CD4-positive, CD25-positive, alpha-beta regulatory T cell (primary cell): Measurements from ENCODE around the gene SHC2. TPM values are rescaled to one million over a fixed set of nuclear protein-coding genes. Genes with fewer than 3 reads are reported as not detected.
"Not testable (repeated sequence)": the region's sequence is repeated elsewhere in the genome, so short reads cannot be mapped to it uniquely, and the experiment has no call there.

Experiments used
- ATAC-seq, 2 donors: fragments of 150-1000 bp; cut with Tn5 transposase; one replicate each; pipeline ENCODE4 v1.10.0; 2021; ENCODE audit warnings: low read depth in 2 of 2, moderate number of reproducible peaks in 2 of 2, moderate library complexity in 1 of 2
- DNase-seq, 3 donors: peaks; one replicate each; pipeline versions ENCODE4 v3.0.0 to v3.0.0-alpha.2; 2012 to 2022; ENCODE audit warnings: mixed read lengths in 1 of 3
- H3K27ac ChIP-seq: one replicate; pipeline ENCODE4 v1.7.0; 2013; ENCODE audit warnings: mild to moderate bottlenecking, low read length; ENCODE audit not compliant: insufficient read depth, poor library complexity, severe bottlenecking
- H3K27me3 ChIP-seq: one replicate; pipeline ENCODE4 v1.7.0; 2013; ENCODE audit warnings: low read length; ENCODE audit not compliant: control insufficient read depth, insufficient read depth
- H3K36me3 ChIP-seq: one replicate; pipeline ENCODE4 v1.7.0; 2013; ENCODE audit warnings: mild to moderate bottlenecking, low read length, moderate library complexity; ENCODE audit not compliant: control insufficient read depth, insufficient read depth
- H3K4me1 ChIP-seq: 2 replicates; pipeline ENCODE4 v1.7.0; 2013; ENCODE audit warnings: mild to moderate bottlenecking, low read length; ENCODE audit not compliant: insufficient read depth, control insufficient read depth, poor library complexity, severe bottlenecking
- H3K4me3 ChIP-seq: one replicate; pipeline ENCODE4 v1.7.0; 2013; ENCODE audit warnings: low read depth, mild to moderate bottlenecking, low read length, moderate library complexity
- H3K9me3 ChIP-seq, 2 experiments: 1 replicate in 1 of 2; 2 replicates in 1 of 2; pipeline ENCODE4 v1.7.0; 2013; ENCODE audit warnings: low read length in 2 of 2, mild to moderate bottlenecking in 1 of 2, moderate library complexity in 1 of 2; ENCODE audit not compliant: control insufficient read depth in 2 of 2
- H3K27ac Mint-ChIP-seq, 3 donors: one replicate each; pipeline ENCODE4 v1.8.0; 2020 to 2022; ENCODE audit warnings: mild to moderate bottlenecking in 3 of 3, mixed read lengths in 3 of 3, moderate library complexity in 2 of 3
- H3K27me3 Mint-ChIP-seq: one replicate; pipeline ENCODE4 v1.8.0; 2022; ENCODE audit warnings: mild to moderate bottlenecking, mixed read lengths
- H3K36me3 Mint-ChIP-seq: one replicate; pipeline ENCODE4 v1.8.0; 2020; ENCODE audit warnings: mixed read lengths
- H3K4me1 Mint-ChIP-seq, 4 donors: one replicate each; pipeline ENCODE4 v1.8.0; 2020 to 2022; ENCODE audit warnings: mixed read lengths in 4 of 4, mild to moderate bottlenecking in 1 of 4
- H3K4me3 Mint-ChIP-seq, 4 donors: one replicate each; pipeline ENCODE4 v1.8.0; 2020 to 2022; ENCODE audit warnings: mild to moderate bottlenecking in 4 of 4, mixed read lengths in 4 of 4, moderate library complexity in 3 of 4
- H3K9me3 Mint-ChIP-seq, 7 donors: one replicate each; pipeline ENCODE4 v1.8.0; 2020 to 2022; ENCODE audit warnings: mixed read lengths in 7 of 7, mild to moderate bottlenecking in 3 of 7, moderate library complexity in 2 of 7
- polyA plus RNA-seq, 4 donors: library from polyadenylated mRNA; unstranded; fragments of 300-500 nt; fragmentation: Illumina TruSeq; gene quantifications; one replicate each; pipeline ENCODE4 v1.2.3, GENCODE V29; 2021
- total RNA-seq: library from RNA; stranded (reverse); gene quantifications from one replicate; pipeline ENCODE4 v1.2.3, GENCODE V29; 2022

The SHC2 gene
- total and polyA plus RNA-seq, 5 donors from 2014 or later, result not detected

DNA sequence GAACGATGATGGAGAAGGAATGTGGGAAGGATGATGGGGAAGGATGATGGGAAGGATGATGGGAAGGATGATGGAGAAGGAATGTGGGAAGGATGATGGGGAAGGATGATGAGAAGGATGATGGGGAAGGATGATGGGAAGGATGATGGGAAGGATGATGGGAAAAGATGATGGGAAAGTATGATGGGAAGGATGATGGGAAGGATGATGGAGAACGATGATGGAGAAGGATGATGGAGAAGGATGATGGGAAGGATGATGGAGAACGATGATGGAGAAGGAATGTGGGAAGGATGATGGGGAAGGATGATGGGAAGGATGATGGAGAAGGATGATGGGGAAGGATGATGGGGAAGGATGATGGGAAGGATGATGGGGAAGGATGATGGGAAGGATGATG lies 20.3 kb upstream of the SHC2 start:
- not testable (repeated sequence) for H3K27ac ChIP-seq, H3K4me1 ChIP-seq, H3K4me3 Mint-ChIP-seq, H3K36me3 Mint-ChIP-seq, H3K27me3 ChIP-seq, H3K9me3 ChIP-seq, H3K36me3 ChIP-seq, ATAC-seq, H3K4me3 ChIP-seq, H3K4me1 Mint-ChIP-seq
- DNase-seq, result peak in 1 of 3 donors; percentile 23
- Mint-ChIP-seq H3K9me3 (peaks cover 0 to 15% (median 5%) of the 10 kb centered on the region in 7 donors), H3K27ac (peak overlapping the region in 1 of 3 donors; percentile 95), H3K27me3 (peaks cover 12% of the 10 kb centered on the region)

DNA sequence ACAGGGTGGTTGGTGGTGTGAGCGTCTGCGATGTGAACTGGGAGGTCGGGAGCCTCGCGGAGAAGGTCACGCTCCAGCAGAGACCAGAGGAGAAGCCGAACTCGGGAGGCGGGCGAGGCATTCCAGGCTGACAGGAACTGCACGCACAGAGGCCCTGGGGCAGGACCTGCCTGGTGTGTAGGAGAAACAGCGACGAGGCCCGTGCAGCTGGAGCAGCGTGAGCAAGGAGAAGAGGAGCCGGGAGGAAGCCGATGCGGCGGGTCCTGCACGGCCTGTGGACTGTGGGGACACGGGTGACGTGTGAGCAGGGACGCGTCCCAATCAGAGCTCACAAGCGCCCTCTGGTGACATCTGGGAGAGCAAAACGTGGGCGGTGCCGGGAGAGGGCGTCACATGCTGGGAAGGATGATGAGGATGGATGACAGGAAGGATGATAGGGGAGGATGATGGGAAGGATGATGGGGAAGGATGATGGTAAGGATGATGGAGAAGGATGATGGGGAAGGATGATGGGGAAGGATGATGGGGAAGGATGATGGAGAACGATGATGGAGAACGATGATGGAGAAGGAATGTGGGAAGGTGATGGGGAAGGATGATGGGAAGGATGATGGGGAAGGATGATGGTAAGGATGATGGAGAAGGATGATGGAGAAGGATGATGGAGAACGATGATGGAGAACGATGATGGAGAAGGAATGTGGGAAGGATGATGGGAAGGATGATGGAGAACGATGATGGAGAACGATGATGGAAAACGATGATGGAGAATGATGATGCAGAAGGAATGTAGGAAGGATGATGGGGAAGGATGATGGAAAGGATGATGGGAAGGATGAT lies 19.4 kb upstream of the SHC2 start:
- Histone ChIP-seq H3K27me3 (no peaks in the 10 kb centered on the region), H3K36me3 (no peaks in the 10 kb centered on the region), H3K9me3 (peaks cover 0 to 2% of the 10 kb centered on the region in 2 experiments), H3K27ac (no peak overlapping the region), H3K4me3 (no peak overlapping the region), H3K4me1 (no peaks in the 10 kb centered on the region)
- no peaks in the 10 kb centered on the region for H3K36me3 Mint-ChIP-seq
- peak overlapping the region; percentile 17 to 95 (median 87) for H3K27ac Mint-ChIP-seq
- peaks cover 0 to 9% (median 4%) of the 10 kb centered on the region in 4 donors for H3K4me1 Mint-ChIP-seq
- ATAC-seq (no peak), DNase-seq (peak; percentile 15 to 34 (median 21))
- H3K4me3 Mint-ChIP-seq, result peak overlapping the region in 2 of 4 donors; percentile 66 to 77
- H3K9me3 Mint-ChIP-seq, result peaks cover 0 to 15% (median 5%) of the 10 kb centered on the region in 7 donors
- H3K27me3 Mint-ChIP-seq, result peaks cover 9% of the 10 kb centered on the region

DNA sequence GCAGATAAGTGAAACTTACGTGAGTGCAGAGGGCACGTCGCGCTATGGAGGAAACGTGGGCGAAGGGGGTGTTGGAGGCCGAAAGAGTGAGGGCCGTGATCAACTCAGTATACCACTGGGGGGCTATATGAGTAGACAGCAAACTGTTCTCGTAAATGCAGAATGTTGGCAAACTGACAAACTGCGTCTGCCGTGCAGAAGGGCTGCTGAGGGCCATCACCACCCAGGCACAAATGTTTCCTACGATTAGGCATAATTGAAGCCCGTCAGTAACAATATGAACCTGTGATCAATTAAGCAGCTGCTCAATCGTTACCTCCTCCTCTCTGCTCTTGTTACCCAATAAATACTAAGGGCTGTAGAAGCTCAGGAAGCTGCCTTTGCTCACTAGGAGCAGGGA lies 18.1 kb upstream of the SHC2 start:
- Mint-ChIP-seq H3K9me3 (peaks cover 0 to 15% (median 2%) of the 10 kb centered on the region in 7 donors), H3K36me3 (no peaks in the 10 kb centered on the region), H3K27ac (no peak overlapping the region), H3K4me3 (no peak overlapping the region), H3K27me3 (peaks cover 5% of the 10 kb centered on the region), H3K4me1 (peaks cover 0 to 9% (median 4%) of the 10 kb centered on the region in 4 donors)
- Histone ChIP-seq H3K9me3 (peaks cover 0 to 2% of the 10 kb centered on the region in 2 experiments), H3K27me3 (no peaks in the 10 kb centered on the region), H3K27ac (no peak overlapping the region), H3K4me3 (no peak overlapping the region), H3K4me1 (no peaks in the 10 kb centered on the region), H3K36me3 (no peaks in the 10 kb centered on the region)
- ATAC-seq (no peak), DNase-seq (no peak)

DNA sequence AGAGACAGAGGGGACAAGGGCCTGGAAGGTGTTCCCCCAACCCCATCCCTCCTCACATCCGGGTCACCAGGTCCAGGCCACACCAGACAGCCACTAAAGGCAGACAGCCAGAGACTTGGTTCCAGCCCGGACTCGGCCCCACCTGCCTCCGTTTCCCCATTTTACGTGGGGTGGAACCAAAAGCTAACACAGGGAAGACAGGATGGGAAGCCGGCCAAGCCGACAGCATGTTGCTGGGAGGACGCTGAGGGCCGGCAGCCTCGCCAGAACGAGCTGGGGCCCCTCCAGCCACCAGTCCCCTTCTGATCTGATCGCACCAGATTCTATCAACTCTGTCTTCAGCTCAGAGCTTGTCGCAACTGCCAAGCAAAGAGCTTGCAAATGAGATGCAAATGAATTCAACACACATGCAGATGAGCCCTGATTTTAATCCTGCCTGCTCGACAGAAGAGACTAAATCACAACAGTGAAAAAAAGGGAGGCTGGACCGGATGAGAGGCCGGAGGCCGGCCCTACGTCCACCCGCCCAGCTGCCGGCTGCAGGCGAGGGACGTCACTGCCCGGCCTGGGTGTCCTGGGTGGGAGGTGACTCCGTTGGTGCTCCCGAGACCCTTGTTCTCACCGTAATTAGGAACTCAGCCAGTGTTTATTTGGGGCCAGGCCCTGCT lies 17.5 kb upstream of the SHC2 start:
- peaks cover 0 to 2% of the 10 kb centered on the region in 2 experiments for H3K9me3 ChIP-seq
- Mint-ChIP-seq H3K27ac (peak overlapping the region in 1 of 3 donors; percentile 38), H3K9me3 (peaks cover 0 to 14% (median 2%) of the 10 kb centered on the region in 7 donors), H3K4me3 (no peak overlapping the region), H3K27me3 (peaks cover 5% of the 10 kb centered on the region), H3K36me3 (no peaks in the 10 kb centered on the region), H3K4me1 (peaks cover 0 to 9% (median 4%) of the 10 kb centered on the region in 4 donors)
- no peaks in the 10 kb centered on the region for H3K27me3 ChIP-seq
- no peak for DNase-seq
- no peaks in the 10 kb centered on the region for H3K36me3 ChIP-seq
- no peak overlapping the region for H3K27ac ChIP-seq
- ATAC-seq, result no peak
- no peak overlapping the region for H3K4me3 ChIP-seq
- H3K4me1 ChIP-seq, result no peaks in the 10 kb centered on the region

DNA sequence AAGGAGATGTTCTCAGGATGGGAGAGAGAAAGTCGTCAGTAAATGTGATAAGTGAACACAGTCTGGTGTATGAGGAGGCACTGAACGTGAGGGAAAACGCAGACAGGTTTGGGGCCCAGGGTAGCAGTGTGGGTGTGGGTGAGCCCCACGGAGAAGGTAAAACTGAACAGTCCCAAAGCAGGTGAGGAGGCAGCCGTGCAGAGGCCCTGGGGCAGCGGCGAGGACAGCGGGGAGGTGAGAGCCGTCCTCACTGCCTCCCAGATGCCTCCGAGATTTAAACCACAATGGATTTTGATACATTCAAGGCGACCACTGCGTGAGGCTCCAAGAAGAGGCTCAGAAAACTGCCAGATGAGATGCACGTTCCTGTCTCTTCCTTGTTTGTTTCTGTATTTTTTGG lies 14.5 kb upstream of the SHC2 start:
- peaks cover 5% of the 10 kb centered on the region for H3K27me3 Mint-ChIP-seq
- Histone ChIP-seq H3K9me3 (no peaks in the 10 kb centered on the region), H3K27me3 (no peaks in the 10 kb centered on the region), H3K27ac (no peak overlapping the region), H3K36me3 (no peaks in the 10 kb centered on the region), H3K4me1 (no peaks in the 10 kb centered on the region), H3K4me3 (no peak overlapping the region)
- DNase-seq, result no peak
- H3K4me3 Mint-ChIP-seq, result no peak overlapping the region
- no peak overlapping the region for H3K27ac Mint-ChIP-seq
- H3K9me3 Mint-ChIP-seq, result peaks cover 0 to 4% (median under 1%) of the 10 kb centered on the region in 7 donors
- no peaks in the 10 kb centered on the region for H3K36me3 Mint-ChIP-seq
- peaks cover 0 to 6% (median 3%) of the 10 kb centered on the region in 4 donors for H3K4me1 Mint-ChIP-seq
- no peak for ATAC-seq

DNA sequence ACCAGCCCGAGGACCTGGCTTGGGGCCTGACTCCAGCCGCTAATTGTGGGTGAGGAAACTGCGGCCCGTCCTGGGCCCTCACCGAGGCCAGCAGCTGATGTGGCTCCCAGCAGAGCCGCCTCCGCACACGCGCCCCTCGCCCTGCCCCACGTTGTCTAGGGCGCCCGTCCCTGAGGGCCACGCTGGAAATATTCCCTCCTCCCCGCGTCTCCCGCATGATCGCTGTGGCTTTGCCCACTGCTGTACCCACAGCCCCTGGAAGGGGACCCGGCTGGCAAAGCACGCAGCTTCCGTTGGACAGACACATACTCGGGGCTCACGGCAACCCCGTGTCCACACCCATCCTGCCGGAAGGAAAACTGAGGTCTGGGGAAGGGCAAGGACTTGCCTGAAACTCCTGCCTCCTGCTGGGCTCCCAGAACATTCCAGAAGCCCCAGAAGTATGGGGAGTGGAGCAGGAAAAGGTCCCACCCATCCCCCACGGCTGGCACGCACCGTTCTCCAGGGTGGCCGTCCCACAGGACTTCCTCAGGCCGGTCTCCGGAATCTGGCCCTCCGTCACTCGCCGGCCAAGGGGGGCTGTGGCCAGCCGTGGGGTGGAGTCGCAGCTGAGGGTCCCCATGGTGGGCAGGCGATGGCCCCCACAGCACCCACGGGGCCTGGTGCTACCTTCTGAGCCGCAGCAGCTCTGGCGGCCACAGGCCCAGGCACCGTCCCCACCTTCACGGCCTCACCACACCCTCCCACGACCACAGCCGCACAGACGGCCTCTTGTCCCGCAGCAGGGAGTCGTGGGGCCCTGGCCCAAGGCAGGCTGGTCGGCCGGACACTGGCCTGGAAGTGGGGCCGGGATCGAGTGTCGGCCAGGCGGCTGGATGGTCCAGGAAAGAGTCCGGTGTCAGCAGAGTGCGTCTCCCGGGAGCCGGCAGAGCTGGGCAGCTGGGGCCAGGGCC lies 13.6 kb upstream of the SHC2 start:
- ATAC-seq (no peak), DNase-seq (no peak)
- Mint-ChIP-seq H3K4me3 (no peak overlapping the region), H3K27ac (no peak overlapping the region), H3K4me1 (no peaks in the 10 kb centered on the region), H3K36me3 (no peaks in the 10 kb centered on the region), H3K9me3 (peaks cover 0 to 1% (median 0%) of the 10 kb centered on the region in 7 donors), H3K27me3 (no peaks in the 10 kb centered on the region)
- Histone ChIP-seq H3K36me3 (no peaks in the 10 kb centered on the region), H3K9me3 (no peaks in the 10 kb centered on the region), H3K27me3 (no peaks in the 10 kb centered on the region), H3K4me1 (no peaks in the 10 kb centered on the region), H3K27ac (no peak overlapping the region), H3K4me3 (no peak overlapping the region)
